ENCODE data around the gene AGAP2.

AGAP2 gene

GRCh38 chr12:57761391-57761998, 23.0 kb upstream of the AGAP2 start:
- TF ChIP-seq ZFX (IDR thresholded peaks at IDR 0.05): no peak
- no peak for TF ChIP-seq CTCF (conservative IDR thresholded peaks at IDR 0.05)
- no peak overlapping the region for H3K27ac ChIP-seq

GRCh38 chr12:57760347-57760982, 21.9 kb upstream of the AGAP2 start:
- TF ChIP-seq CTCF (conservative IDR thresholded peaks at IDR 0.05) (no peak), ZFX (IDR thresholded peaks at IDR 0.05) (no peak)
- no peak overlapping the region for H3K27ac ChIP-seq

GRCh38 chr12:57759360-57759980, 20.9 kb upstream of the AGAP2 start:
- no peak overlapping the region for H3K27ac ChIP-seq
- TF ChIP-seq ZFX (IDR thresholded peaks at IDR 0.05) (no peak), CTCF (conservative IDR thresholded peaks at IDR 0.05) (peak; percentile 81)

- TF ChIP-seq ZFX (IDR thresholded peaks at IDR 0.05): no peak
- TF ChIP-seq CTCF (conservative IDR thresholded peaks at IDR 0.05): no peak
- H3K27ac ChIP-seq: no peak overlapping the region
Observed at GRCh38 chr12:57758552-57759359, 20.2 kb upstream of the AGAP2 start.

GRCh38 chr12:57757771-57758170, 19.2 kb upstream of the AGAP2 start:
- no peak overlapping the region for H3K27ac ChIP-seq
- TF ChIP-seq ZFX (IDR thresholded peaks at IDR 0.05) (no peak), CTCF (conservative IDR thresholded peaks at IDR 0.05) (no peak)

GRCh38 chr12:57756406-57757341, 18.1 kb upstream of the AGAP2 start:
- H3K27ac ChIP-seq: no peak overlapping the region
- TF ChIP-seq CTCF (conservative IDR thresholded peaks at IDR 0.05): peak; percentile 61
- no peak for TF ChIP-seq ZFX (IDR thresholded peaks at IDR 0.05)
